H1 (cell line): ENCODE measurements around the gene HTRA2. TPM values are rescaled to one million over a fixed set of nuclear protein-coding genes. Genes with fewer than 3 reads are reported as not detected.

Source experiments
- EZH2 ChIP-seq: fragments of 200-600 bp; sonication (generic); IDR thresholded peaks from 2 replicates; pipeline ENCODE4 v1.7.1; 2012; ENCODE audit warnings: low read depth, mild to moderate bottlenecking, moderate library complexity, low read length, inconsistent platforms; ENCODE audit not compliant: severe bottlenecking
- FOSL1 ChIP-seq: IDR thresholded peaks from 2 replicates; pipeline ENCODE4 v1.6.1; 2011; ENCODE audit warnings: mild to moderate bottlenecking, low read depth, low read length, moderate library complexity; ENCODE audit not compliant: insufficient read depth
- HDAC6 ChIP-seq: IDR thresholded peaks from one replicate; pipeline ENCODE4 v1.7.1; 2012; ENCODE audit warnings: low read depth, mild to moderate bottlenecking, inconsistent platforms, low read length, moderate library complexity
- SUZ12 ChIP-seq: fragments of 200-600 bp; sonication (generic); IDR thresholded peaks from 2 replicates; pipeline ENCODE4 v1.6.1; 2012; ENCODE audit warnings: mild to moderate bottlenecking, inconsistent platforms, low read length, moderate library complexity, mixed read lengths
- TCF12 ChIP-seq: IDR thresholded peaks from 2 replicates; pipeline ENCODE4 v1.6.1; 2011; ENCODE audit warnings: low read depth, mild to moderate bottlenecking, low read length
- polyA plus RNA-seq, 7 experiments: library from polyadenylated mRNA; depleted of rRNA in 3 of 7; stranded (reverse) in 5 of 7; unstranded in 2 of 7; fragments of >200 nt in 5 of 7; fragments of 200-250 nt in 2 of 7; gene quantifications; 1 replicate in 5 of 7; 2 replicates in 1 of 7; 4 replicates in 1 of 7; pipeline versions ENCODE4 v1.2.1 to v1.2.3, GENCODE V29; 2011 to 2013; ENCODE audit warnings: missing spikeins in 2 of 7, mixed read lengths in 2 of 7
- total RNA-seq: library from RNA; stranded (reverse); fragmentation: NEBNext Ultra II Directional; extraction: Animal tissue kit (Norgen Biotek cat#: 25700); gene quantifications from 2 replicates; pipeline ENCODE4 v1.2.1, GENCODE V29; 2021

Gene HTRA2
- total and polyA plus RNA-seq, 2 of the 8 experiments (the other 6 are each of a cell fraction or from before 2014, with no cell fraction given) = 21.6 to 37.6 TPM

DNA sequence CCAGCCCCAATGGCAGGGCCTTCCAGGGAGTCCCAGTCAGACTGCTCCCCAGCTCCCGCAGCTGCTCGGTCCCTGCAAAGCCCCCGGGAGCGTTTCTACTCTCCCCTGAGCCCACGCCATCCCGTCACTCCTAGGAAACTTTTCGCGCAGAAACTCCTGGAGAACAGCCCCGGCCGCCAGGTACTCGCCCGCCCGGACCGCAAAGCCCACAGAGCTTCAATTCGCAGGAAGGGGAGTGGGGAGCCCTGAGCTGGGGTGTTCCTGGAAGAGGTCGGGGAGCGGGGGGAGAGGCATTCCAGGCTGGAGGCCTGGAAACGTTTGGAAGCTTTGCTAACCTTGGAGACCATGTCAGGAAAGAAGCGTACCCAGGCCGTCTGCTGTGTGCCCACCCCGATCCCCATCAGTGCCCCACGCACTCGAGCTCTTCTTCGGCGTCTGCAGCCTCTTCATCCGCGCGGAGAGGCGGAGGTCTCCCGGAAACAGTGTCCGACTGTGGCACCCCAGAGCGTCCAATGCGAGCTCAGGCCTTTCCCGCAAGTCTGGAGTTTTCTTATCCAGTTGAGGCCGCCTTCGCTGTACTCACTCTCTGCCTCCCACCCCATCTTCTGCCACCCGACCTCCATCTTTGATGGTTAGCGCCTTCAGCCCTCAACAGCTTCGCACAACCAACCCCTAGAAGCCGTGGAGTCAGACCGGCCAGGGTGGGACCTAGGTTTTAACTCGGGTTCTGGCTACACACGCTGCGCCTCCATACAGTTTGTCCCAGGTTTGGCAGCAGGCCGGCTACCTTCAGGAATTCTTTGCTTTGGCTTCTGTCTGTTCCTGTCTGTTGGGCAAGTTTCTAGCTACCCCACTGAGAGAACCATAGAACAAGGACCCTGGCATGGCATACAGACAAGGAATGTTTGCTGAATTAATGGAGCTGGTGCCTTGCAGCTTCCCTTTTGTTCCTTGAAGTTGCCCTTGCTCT is 25.9 kb upstream of the HTRA2 start (continued):
- TF ChIP-seq EZH2 = peak; percentile 68
- TF ChIP-seq HDAC6 = no peak
- no peak for TF ChIP-seq FOSL1
- TF ChIP-seq TCF12 = no peak
- TF ChIP-seq SUZ12 = peak; percentile 28
- TF ChIP-seq, all 59 proteins: peak for 4
